Duodenal mucosa (tissue), 2 donors: ENCODE measurements around the gene ITPK1.

Source experiments
- H3K27ac ChIP-seq: one replicate; pipeline ENCODE4 v1.7.0; 2013; ENCODE audit warnings: low read depth, low read length
- H3K27me3 ChIP-seq, 2 donors: one replicate each; pipeline ENCODE4 v1.7.0; 2013; ENCODE audit warnings: low read length in 2 of 2, control low read depth in 1 of 2; ENCODE audit not compliant: insufficient read depth in 2 of 2, control insufficient read depth in 1 of 2
- H3K36me3 ChIP-seq, 2 donors: one replicate each; pipeline ENCODE4 v1.7.0; 2013; ENCODE audit warnings: low read length in 2 of 2, control low read depth in 1 of 2; ENCODE audit not compliant: insufficient read depth in 2 of 2, control insufficient read depth in 1 of 2
- H3K4me1 ChIP-seq, 2 donors: one replicate each; pipeline ENCODE4 v1.7.0; 2013; ENCODE audit warnings: low read length in 2 of 2, control low read depth in 1 of 2; ENCODE audit not compliant: insufficient read depth in 2 of 2, control insufficient read depth in 1 of 2
- H3K4me3 ChIP-seq, 2 donors: one replicate each; pipeline ENCODE4 v1.7.0; 2013; ENCODE audit warnings: low read length in 2 of 2, low read depth in 1 of 2
- H3K9ac ChIP-seq, 2 donors: one replicate each; pipeline ENCODE4 v1.7.0; 2013; ENCODE audit warnings: low read length in 2 of 2, low read depth in 1 of 2
- H3K9me3 ChIP-seq, 2 donors: one replicate each; pipeline ENCODE4 v1.7.0; 2013; ENCODE audit warnings: low read length in 2 of 2, control low read depth in 1 of 2; ENCODE audit not compliant: control insufficient read depth in 1 of 2

The ITPK1 gene

DNA sequence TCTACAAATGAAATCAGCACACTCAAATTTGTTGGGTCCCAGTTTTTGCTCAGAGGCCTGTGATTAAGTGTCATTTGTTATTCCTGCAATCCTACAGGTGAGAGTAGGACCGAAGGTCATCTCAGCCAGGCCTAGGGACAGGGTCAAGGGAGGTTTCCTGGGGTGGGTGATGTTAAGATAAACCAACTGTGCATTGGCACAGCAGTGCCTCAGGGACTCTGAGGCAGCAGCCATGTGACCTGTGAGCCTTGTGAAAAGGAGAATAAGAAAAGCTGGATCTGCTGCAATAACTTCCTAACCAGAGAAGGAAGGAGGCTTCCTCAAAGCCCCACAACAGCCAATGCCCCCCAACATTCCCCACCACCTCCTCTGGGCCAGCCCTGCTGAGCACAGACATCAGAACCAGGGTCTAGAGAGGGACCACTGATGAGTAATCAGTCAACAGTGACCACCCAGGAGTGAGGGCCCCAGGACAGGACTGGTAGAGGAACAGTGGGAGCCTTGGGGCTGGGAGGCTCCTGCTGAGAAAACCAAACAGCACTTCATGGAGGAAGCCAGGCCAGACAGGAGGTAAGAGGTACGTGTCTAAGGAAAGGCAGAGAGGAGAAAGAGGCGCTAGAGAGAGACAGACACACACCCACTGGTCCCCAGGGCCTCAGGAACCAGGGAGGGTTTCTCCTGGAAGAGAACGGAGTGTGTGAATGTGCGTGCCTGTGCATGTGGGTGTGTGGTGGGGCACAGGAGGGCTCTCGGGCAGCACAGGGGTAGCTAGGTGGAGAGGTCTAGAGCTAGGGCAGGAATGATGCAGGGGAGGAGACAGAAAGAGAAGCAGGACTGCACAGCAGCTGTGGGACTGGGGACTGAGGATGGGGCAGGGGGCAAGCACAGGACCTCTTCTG lies 82.4 kb downstream of the ITPK1 start:
- H3K36me3 ChIP-seq, result peaks cover 0 to 10% of the 10 kb centered on the region in 2 donors
- no peak overlapping the region for H3K27ac ChIP-seq
- no peak overlapping the region for H3K4me3 ChIP-seq
- H3K27me3 ChIP-seq, result no peaks in the 10 kb centered on the region
- H3K4me1 ChIP-seq, result peaks cover 48 to 52% of the 10 kb centered on the region in 2 donors
- H3K9me3 ChIP-seq, result no peaks in the 10 kb centered on the region
- H3K9ac ChIP-seq, result peak overlapping the region; percentile 0 to 54

DNA sequence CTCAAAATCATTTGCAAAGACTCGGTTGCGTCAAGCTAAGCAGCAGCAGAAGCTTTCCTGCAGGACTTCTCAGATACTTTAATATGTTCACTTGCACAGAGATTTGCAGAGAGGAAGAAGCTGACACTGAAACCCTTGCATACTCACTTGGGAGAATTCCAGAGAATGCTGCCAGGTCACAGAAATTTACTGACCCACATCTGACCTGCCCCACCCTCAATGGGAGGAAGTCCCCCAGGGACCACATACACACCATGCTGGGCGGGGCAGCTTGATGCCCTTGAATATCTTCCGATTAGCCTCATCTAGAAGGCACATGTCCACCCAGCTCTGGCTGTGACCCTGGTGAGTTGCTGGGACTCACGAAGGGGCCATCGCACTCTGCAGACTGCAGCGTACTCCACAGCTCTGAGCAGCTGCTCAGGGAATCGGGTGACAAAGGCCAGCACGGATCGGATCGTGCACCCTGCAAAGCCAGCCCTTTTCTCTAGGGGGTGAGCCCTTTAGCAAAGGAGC lies 83.2 kb downstream of the ITPK1 start:
- Histone ChIP-seq H3K27me3 (no peaks in the 10 kb centered on the region), H3K9me3 (no peaks in the 10 kb centered on the region), H3K4me3 (no peak overlapping the region), H3K4me1 (peaks cover 48 to 49% of the 10 kb centered on the region in 2 donors), H3K36me3 (peaks cover 0 to 14% of the 10 kb centered on the region in 2 donors), H3K9ac (peak overlapping the region in 1 of 2 donors; percentile 51), H3K27ac (no peak overlapping the region)

- Histone ChIP-seq H3K9me3 (no peaks in the 10 kb centered on the region), H3K9ac (no peak overlapping the region), H3K4me3 (no peak overlapping the region), H3K27me3 (no peaks in the 10 kb centered on the region), H3K4me1 (peaks cover 40 to 41% of the 10 kb centered on the region in 2 donors), H3K36me3 (peaks cover 0 to 15% of the 10 kb centered on the region in 2 donors), H3K27ac (no peak overlapping the region)
These were observed 84.0 kb downstream of the ITPK1 start for GRCh38 chr14:93031505-93032315.

GRCh38 chr14:93030761-93031160 lies 85.0 kb downstream of the ITPK1 start:
- Histone ChIP-seq H3K4me3 (no peak overlapping the region), H3K4me1 (peaks cover 32% of the 10 kb centered on the region in 2 donors)

GRCh38 chr14:93029911-93030508 lies 85.7 kb downstream of the ITPK1 start:
- H3K9me3 ChIP-seq, result no peaks in the 10 kb centered on the region
- no peak overlapping the region for H3K9ac ChIP-seq
- no peaks in the 10 kb centered on the region for H3K27me3 ChIP-seq
- peaks cover 27% of the 10 kb centered on the region in 2 donors for H3K4me1 ChIP-seq
- H3K4me3 ChIP-seq, result no peak overlapping the region
- peaks cover 0 to 16% of the 10 kb centered on the region in 2 donors for H3K36me3 ChIP-seq
- no peak overlapping the region for H3K27ac ChIP-seq

More at GRCh38 chr14:93030761-93031160, 85.0 kb downstream of the ITPK1 start:
- peaks cover 0 to 15% of the 10 kb centered on the region in 2 donors for H3K36me3 ChIP-seq
- no peak overlapping the region for H3K9ac ChIP-seq
- no peak overlapping the region for H3K27ac ChIP-seq
- H3K27me3 ChIP-seq, result no peaks in the 10 kb centered on the region
- H3K9me3 ChIP-seq, result no peaks in the 10 kb centered on the region

GRCh38 chr14:93029417-93029816 lies 86.3 kb downstream of the ITPK1 start:
- Histone ChIP-seq H3K27ac (no peak overlapping the region), H3K27me3 (no peaks in the 10 kb centered on the region), H3K4me3 (no peak overlapping the region), H3K9ac (no peak overlapping the region), H3K36me3 (peaks cover 0 to 22% of the 10 kb centered on the region in 2 donors), H3K9me3 (no peaks in the 10 kb centered on the region), H3K4me1 (peaks cover 21 to 22% of the 10 kb centered on the region in 2 donors)

GRCh38 chr14:93028724-93029076 lies 87.0 kb downstream of the ITPK1 start:
- Histone ChIP-seq H3K9me3 (no peaks in the 10 kb centered on the region), H3K36me3 (peaks cover 0 to 25% of the 10 kb centered on the region in 2 donors), H3K27me3 (no peaks in the 10 kb centered on the region), H3K9ac (no peak overlapping the region), H3K4me3 (no peak overlapping the region), H3K4me1 (peaks cover 14 to 15% of the 10 kb centered on the region in 2 donors), H3K27ac (no peak overlapping the region)

- H3K9ac ChIP-seq, result no peak overlapping the region
- no peak overlapping the region for H3K27ac ChIP-seq
- H3K9me3 ChIP-seq, result no peaks in the 10 kb centered on the region
- no peak overlapping the region for H3K4me3 ChIP-seq
- H3K27me3 ChIP-seq, result no peaks in the 10 kb centered on the region
- peaks cover 0 to 25% of the 10 kb centered on the region in 2 donors for H3K36me3 ChIP-seq
- H3K4me1 ChIP-seq, result peaks cover 8 to 9% of the 10 kb centered on the region in 2 donors
These were observed 87.7 kb downstream of the ITPK1 start for GRCh38 chr14:93027810-93028723.

- H3K9me3 ChIP-seq, result no peaks in the 10 kb centered on the region
- peaks cover 0 to 25% of the 10 kb centered on the region in 2 donors for H3K36me3 ChIP-seq
- H3K27me3 ChIP-seq, result no peaks in the 10 kb centered on the region
- no peak overlapping the region for H3K9ac ChIP-seq
- no peak overlapping the region for H3K4me3 ChIP-seq
- no peak overlapping the region for H3K27ac ChIP-seq
- H3K4me1 ChIP-seq, result peaks cover 4 to 6% of the 10 kb centered on the region in 2 donors
These were observed 89.4 kb downstream of the ITPK1 start for GRCh38 chr14:93026339-93026738.
